ENCODE measurements around the gene PAPPA2.

PAPPA2 gene

GRCh38 chr1:176638713-176639526, 175.9 kb downstream of the PAPPA2 start:
- peaks cover 4% of the 10 kb centered on the region; the same call in 1 of the 2 replicates for H3K4me1 ChIP-seq (ENCODE audit: control insufficient read depth, insufficient read depth, low read length)
- H3K27me3 ChIP-seq (ENCODE audit: control insufficient read depth, insufficient read depth, low read length): no peaks in the 10 kb centered on the region
- H3K9me3 ChIP-seq (ENCODE audit: control insufficient read depth, insufficient read depth, low read length): no peaks in the 10 kb centered on the region
- no peak overlapping the region for H3K9ac ChIP-seq (ENCODE audit: low read depth, low read length)
- H3K27ac ChIP-seq (ENCODE audit: low read depth, low read length): no peak overlapping the region
- no peak overlapping the region for H3K4me3 ChIP-seq (ENCODE audit: low read depth, low read length)
- H3K36me3 ChIP-seq (ENCODE audit: control insufficient read depth, insufficient read depth, low read length): no peaks in the 10 kb centered on the region

GRCh38 chr1:176643536-176643935, 180.6 kb downstream of the PAPPA2 start:
- Histone ChIP-seq H3K36me3 (ENCODE audit: control insufficient read depth, insufficient read depth, low read length) (no peaks in the 10 kb centered on the region), H3K9me3 (ENCODE audit: control insufficient read depth, insufficient read depth, low read length) (no peaks in the 10 kb centered on the region; the same call in 1 of the 2 replicates), H3K4me3 (ENCODE audit: low read depth, low read length) (no peak overlapping the region), H3K4me1 (ENCODE audit: control insufficient read depth, insufficient read depth, low read length) (peaks cover 4% of the 10 kb centered on the region; the same call in 1 of the 2 replicates), H3K27me3 (ENCODE audit: control insufficient read depth, insufficient read depth, low read length) (no peaks in the 10 kb centered on the region), H3K9ac (ENCODE audit: low read depth, low read length) (no peak overlapping the region), H3K27ac (ENCODE audit: low read depth, low read length) (no peak overlapping the region)

- H3K27me3 ChIP-seq (ENCODE audit: control insufficient read depth, insufficient read depth, low read length): no peaks in the 10 kb centered on the region
- no peak overlapping the region for H3K9ac ChIP-seq (ENCODE audit: low read depth, low read length)
- no peak overlapping the region for H3K27ac ChIP-seq (ENCODE audit: low read depth, low read length)
- H3K4me3 ChIP-seq (ENCODE audit: low read depth, low read length): no peak overlapping the region
- H3K36me3 ChIP-seq (ENCODE audit: control insufficient read depth, insufficient read depth, low read length): no peaks in the 10 kb centered on the region
- H3K4me1 ChIP-seq (ENCODE audit: control insufficient read depth, insufficient read depth, low read length): no peaks in the 10 kb centered on the region
- H3K9me3 ChIP-seq (ENCODE audit: control insufficient read depth, insufficient read depth, low read length): no peaks in the 10 kb centered on the region; the same call in 1 of the 2 replicates
Observed at GRCh38 chr1:176648556-176648955, 185.6 kb downstream of the PAPPA2 start.

GRCh38 chr1:176656257-176656995, 193.5 kb downstream of the PAPPA2 start:
- Histone ChIP-seq H3K36me3 (ENCODE audit: control insufficient read depth, insufficient read depth, low read length) (no peaks in the 10 kb centered on the region), H3K4me1 (ENCODE audit: control insufficient read depth, insufficient read depth, low read length) (peaks cover 3% of the 10 kb centered on the region), H3K4me3 (ENCODE audit: low read depth, low read length) (no peak overlapping the region), H3K27me3 (ENCODE audit: control insufficient read depth, insufficient read depth, low read length) (no peaks in the 10 kb centered on the region), H3K9me3 (ENCODE audit: control insufficient read depth, insufficient read depth, low read length) (no peaks in the 10 kb centered on the region), H3K27ac (ENCODE audit: low read depth, low read length) (no peak overlapping the region), H3K9ac (ENCODE audit: low read depth, low read length) (no peak overlapping the region)

- H3K9me3 ChIP-seq (ENCODE audit: control insufficient read depth, insufficient read depth, low read length): no peaks in the 10 kb centered on the region
- H3K4me1 ChIP-seq (ENCODE audit: control insufficient read depth, insufficient read depth, low read length): no peaks in the 10 kb centered on the region
- no peaks in the 10 kb centered on the region for H3K27me3 ChIP-seq (ENCODE audit: control insufficient read depth, insufficient read depth, low read length)
- H3K36me3 ChIP-seq (ENCODE audit: control insufficient read depth, insufficient read depth, low read length): no peaks in the 10 kb centered on the region
- H3K9ac ChIP-seq (ENCODE audit: low read depth, low read length): no peak overlapping the region
- no peak overlapping the region for H3K27ac ChIP-seq (ENCODE audit: low read depth, low read length)
- H3K4me3 ChIP-seq (ENCODE audit: low read depth, low read length): no peak overlapping the region
Observed at GRCh38 chr1:176669782-176670181, 206.8 kb downstream of the PAPPA2 start.

GRCh38 chr1:176670853-176671252, 207.9 kb downstream of the PAPPA2 start:
- no peak overlapping the region for H3K27ac ChIP-seq (ENCODE audit: low read depth, low read length)
- no peaks in the 10 kb centered on the region for H3K36me3 ChIP-seq (ENCODE audit: control insufficient read depth, insufficient read depth, low read length)
- H3K4me1 ChIP-seq (ENCODE audit: control insufficient read depth, insufficient read depth, low read length): no peaks in the 10 kb centered on the region
- H3K9ac ChIP-seq (ENCODE audit: low read depth, low read length): no peak overlapping the region
- no peaks in the 10 kb centered on the region for H3K27me3 ChIP-seq (ENCODE audit: control insufficient read depth, insufficient read depth, low read length)
- H3K4me3 ChIP-seq (ENCODE audit: low read depth, low read length): no peak overlapping the region
- no peaks in the 10 kb centered on the region for H3K9me3 ChIP-seq (ENCODE audit: control insufficient read depth, insufficient read depth, low read length)

- Histone ChIP-seq H3K9me3 (ENCODE audit: control insufficient read depth, insufficient read depth, low read length) (no peaks in the 10 kb centered on the region), H3K36me3 (ENCODE audit: control insufficient read depth, insufficient read depth, low read length) (no peaks in the 10 kb centered on the region), H3K4me3 (ENCODE audit: low read depth, low read length) (no peak overlapping the region), H3K9ac (ENCODE audit: low read depth, low read length) (no peak overlapping the region), H3K27ac (ENCODE audit: low read depth, low read length) (no peak overlapping the region), H3K4me1 (ENCODE audit: control insufficient read depth, insufficient read depth, low read length) (0 out of 2 replicates have a peak, but pooled peaks cover 4% of the 10 kb centered on the region), H3K27me3 (ENCODE audit: control insufficient read depth, insufficient read depth, low read length) (no peaks in the 10 kb centered on the region)
Observed at GRCh38 chr1:176682830-176683535, 220.0 kb downstream of the PAPPA2 start.

GRCh38 chr1:176691251-176692228, 228.6 kb downstream of the PAPPA2 start:
- no peaks in the 10 kb centered on the region for H3K9me3 ChIP-seq (ENCODE audit: control insufficient read depth, insufficient read depth, low read length)
- H3K27ac ChIP-seq (ENCODE audit: low read depth, low read length): no peak overlapping the region
- H3K27me3 ChIP-seq (ENCODE audit: control insufficient read depth, insufficient read depth, low read length): no peaks in the 10 kb centered on the region
- H3K4me3 ChIP-seq (ENCODE audit: low read depth, low read length): no peak overlapping the region
- peaks cover 12% of the 10 kb centered on the region for H3K4me1 ChIP-seq (ENCODE audit: control insufficient read depth, insufficient read depth, low read length)
- no peaks in the 10 kb centered on the region for H3K36me3 ChIP-seq (ENCODE audit: control insufficient read depth, insufficient read depth, low read length)
- no peak overlapping the region for H3K9ac ChIP-seq (ENCODE audit: low read depth, low read length)

GRCh38 chr1:176692431-176692830, 229.5 kb downstream of the PAPPA2 start:
- Histone ChIP-seq H3K27ac (ENCODE audit: low read depth, low read length) (no peak overlapping the region), H3K9ac (ENCODE audit: low read depth, low read length) (no peak overlapping the region), H3K36me3 (ENCODE audit: control insufficient read depth, insufficient read depth, low read length) (no peaks in the 10 kb centered on the region), H3K4me1 (ENCODE audit: control insufficient read depth, insufficient read depth, low read length) (peaks cover 12% of the 10 kb centered on the region), H3K9me3 (ENCODE audit: control insufficient read depth, insufficient read depth, low read length) (no peaks in the 10 kb centered on the region), H3K4me3 (ENCODE audit: low read depth, low read length) (no peak overlapping the region), H3K27me3 (ENCODE audit: control insufficient read depth, insufficient read depth, low read length) (no peaks in the 10 kb centered on the region)

All from HUES48 (cell line).